CD4-positive, alpha-beta T cell treated with Interleukin-4 for 4 hours (primary cell): ENCODE results near the gene SPOP.
"Not testable (repeated sequence)": the region's sequence is repeated elsewhere in the genome, so short reads cannot be mapped to it uniquely, and the experiment has no call there.

ENCODE experiments used
- DNase-seq: peaks from one replicate; pipeline ENCODE4 v3.0.0-alpha.2; 2020

The SPOP gene

DNA sequence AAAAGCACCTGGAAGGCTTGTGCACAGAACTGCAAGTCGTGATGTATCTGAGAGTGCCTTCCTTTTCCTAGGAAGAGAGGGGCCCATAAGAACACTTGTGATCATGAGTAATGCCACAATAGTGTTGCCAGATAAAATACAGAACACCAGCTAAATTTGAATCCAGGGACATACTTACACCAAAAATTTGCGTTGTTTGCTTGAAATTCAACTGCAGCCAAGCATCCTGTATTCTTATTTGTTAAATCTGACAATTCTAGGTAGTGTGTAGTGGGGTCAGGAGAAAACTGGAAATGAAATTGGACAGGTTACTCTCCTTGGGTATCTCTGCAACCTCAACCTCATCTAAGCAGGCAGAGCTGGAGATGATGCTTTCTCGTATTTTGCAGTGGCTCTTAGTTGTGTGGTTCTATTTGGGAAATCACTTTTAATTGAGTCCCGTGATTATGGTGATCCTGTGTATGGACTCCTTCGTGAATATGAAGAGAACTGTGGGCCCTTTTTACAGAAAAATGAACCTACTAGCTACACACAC lies 17.9 kb upstream of the SPOP start:
- no peak for DNase-seq

DNA sequence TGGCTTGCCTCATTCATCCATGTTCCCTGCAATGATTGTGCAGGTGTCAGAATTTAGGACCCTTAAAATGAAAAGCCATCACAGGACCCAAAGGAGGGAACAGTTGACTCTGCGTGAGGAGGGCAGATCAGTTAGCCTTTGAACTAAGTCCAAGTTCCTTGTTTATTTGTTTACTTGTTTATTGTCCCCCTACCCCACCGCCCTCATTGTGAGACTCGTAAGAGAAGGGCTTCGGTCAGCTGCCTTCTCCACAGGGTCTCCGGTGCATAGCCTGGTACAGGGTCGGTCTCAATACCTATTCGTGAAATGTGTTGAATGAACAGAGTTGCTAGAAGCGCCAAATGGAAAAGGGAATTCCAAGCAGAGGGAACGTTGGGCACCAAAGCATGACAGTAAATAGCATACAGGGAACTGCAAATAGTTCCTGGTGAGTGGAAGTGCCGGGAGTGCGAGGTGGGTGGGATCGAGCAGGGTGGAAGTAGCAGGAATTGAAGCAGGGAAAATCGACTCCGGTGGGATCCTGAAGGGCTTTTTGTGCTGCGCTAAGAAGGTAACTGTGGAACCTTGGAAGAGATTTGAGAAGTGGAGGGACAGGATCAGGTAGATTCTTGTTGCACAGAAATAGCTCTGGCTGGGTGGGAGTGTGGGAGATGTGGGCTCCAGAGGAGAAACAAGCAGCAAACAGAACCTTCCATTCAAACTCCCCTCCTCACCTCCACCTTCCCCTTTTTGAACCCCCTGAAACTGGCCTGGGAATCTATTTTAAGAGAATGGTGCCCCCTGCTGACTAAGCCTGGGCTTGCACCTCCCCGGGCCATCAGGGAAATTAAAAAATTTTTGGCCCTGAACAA lies 17.2 kb upstream of the SPOP start:
- DNase-seq: peak; percentile 75

DNA sequence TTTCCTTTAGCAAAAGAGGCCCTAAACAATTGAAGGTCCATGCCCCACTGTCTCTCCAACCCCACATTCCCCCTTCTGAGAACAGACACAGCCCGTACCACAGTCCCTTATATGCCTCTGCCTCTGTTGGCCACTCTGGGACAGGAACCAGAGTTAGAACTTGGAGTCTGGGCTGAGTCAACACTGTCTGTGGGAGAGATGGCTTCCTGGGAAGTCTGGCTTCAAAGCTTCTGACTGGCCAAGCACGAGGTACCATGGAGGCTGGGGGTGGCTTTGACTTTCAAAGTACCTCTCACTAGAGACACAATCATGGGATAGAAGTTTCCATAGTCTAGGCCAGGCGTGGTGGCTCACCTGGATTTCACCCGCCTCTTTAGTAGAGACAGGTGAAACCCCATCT lies 14.9 kb upstream of the SPOP start:
- DNase-seq: no peak

DNA sequence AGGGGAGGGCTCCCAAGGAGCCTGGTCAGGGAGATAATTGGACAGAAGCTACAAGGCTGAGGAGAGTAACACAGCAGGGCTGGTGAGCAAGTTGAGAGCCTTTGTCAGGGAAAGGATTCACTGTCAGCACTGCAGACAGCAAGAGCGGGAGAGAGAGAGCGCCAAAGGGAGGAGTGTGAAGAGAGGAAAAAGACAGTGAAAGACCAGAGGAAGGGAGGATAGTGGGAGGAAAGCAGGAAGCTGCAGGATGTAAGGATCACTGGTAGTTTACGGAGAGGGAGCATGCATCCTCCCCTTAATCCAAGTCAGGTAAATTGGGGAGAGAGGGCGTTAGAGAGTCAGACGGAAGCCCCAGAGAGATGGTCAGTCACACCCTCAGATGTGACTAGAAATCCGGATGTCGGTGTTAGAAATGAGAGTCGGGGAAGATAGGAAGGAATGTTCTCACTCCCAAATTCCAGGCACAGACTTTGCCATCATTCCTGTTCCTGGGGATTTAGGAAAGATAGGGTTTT lies 13.8 kb upstream of the SPOP start:
- no peak for DNase-seq

DNA sequence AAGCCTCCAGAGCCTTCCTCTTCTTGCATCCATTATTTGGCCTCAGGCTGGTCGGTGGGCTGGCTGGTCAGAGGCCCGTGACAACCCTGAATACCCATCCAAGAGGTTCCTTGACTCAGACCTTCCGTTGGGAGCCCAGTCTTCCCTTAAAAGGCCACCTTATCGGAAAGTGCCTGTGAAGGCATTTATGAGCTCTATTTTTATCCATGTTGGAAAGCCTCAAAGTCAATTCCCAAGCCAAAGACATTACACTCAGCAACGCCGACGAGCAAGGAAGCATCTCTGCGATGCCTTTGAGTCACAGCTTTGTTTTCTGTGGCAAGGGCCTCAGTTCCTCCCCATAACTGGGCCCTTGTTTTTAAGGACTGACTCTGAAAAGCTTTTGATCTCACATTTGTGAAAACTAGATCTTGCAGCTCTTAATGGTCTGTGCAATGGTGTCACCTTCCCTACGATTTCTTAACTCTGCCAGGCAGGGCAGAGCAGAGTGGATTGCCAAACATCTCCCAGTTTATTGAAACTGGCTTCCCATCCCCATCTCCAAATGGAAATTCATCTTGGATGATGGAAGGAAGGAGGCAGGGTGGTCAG lies 13.3 kb upstream of the SPOP start:
- DNase-seq: no peak

DNA sequence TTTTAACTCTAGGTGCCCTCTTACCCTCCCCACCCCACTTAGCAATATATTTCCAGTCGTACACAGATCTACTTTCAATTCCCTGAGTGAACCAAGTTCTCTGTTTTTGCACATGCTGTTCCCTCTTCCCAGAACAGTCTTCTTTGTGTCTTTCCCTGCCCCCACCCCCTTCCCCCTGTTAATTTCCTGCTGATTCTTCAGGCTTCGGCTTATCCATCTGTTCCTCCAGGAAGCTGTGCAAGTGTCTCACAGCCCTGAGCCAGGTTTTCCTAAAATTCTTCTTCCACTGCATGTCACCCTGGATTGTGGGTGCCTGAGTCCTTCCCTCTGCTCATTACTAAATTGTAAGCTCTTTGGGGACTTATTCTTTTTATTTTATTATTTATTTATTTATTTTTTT lies 12.4 kb upstream of the SPOP start:
- no peak for DNase-seq

DNA sequence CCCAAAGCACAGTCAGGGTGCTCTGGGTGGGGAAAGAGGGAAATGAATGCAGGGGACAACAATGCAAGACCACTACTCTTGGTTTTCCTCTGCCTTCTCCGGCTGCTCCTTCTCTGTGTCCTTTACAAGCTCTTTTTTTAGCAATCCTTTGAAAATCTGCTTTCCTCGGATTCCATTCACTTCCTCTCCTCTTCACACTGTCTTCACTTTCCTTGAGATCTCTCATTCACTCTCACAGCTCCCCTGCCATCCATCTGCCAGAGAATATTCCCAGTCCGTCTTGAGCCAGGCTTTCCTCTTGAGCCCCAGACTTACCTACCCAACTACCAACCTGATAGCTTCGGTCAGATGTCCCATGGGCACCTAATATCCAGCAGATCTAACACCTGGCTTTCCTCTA lies 11.0 kb upstream of the SPOP start:
- DNase-seq: no peak

DNA sequence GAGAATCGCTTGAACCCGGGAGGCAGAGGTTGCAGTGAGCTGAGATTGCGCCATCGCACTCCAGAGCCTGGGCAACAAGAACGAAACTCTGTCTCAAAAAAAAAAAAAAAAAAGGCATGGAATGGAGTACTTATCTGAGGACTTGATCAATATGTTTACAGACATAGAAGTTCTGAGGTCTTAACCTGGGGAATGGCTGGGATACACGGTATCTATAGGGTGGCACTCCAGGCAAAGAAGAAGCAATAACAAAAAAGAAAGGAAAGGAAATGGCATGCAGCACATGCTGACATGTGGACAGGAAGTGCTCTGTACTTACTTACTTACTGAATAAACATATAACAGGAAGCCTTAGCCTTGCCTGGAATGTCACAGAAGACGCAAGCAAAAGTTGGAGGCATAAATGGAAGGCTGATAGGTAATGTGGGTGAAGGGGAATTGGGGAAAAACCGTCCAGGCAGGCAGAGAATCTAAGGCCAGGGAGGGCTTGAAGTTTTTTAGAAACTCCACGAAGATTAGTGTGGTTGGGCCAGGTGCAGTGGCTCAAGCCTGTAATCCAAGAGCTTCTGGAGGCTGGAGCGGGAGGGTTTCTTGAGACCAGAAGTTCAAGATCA lies 10.1 kb upstream of the SPOP start:
- peak; percentile 41 for DNase-seq

DNA sequence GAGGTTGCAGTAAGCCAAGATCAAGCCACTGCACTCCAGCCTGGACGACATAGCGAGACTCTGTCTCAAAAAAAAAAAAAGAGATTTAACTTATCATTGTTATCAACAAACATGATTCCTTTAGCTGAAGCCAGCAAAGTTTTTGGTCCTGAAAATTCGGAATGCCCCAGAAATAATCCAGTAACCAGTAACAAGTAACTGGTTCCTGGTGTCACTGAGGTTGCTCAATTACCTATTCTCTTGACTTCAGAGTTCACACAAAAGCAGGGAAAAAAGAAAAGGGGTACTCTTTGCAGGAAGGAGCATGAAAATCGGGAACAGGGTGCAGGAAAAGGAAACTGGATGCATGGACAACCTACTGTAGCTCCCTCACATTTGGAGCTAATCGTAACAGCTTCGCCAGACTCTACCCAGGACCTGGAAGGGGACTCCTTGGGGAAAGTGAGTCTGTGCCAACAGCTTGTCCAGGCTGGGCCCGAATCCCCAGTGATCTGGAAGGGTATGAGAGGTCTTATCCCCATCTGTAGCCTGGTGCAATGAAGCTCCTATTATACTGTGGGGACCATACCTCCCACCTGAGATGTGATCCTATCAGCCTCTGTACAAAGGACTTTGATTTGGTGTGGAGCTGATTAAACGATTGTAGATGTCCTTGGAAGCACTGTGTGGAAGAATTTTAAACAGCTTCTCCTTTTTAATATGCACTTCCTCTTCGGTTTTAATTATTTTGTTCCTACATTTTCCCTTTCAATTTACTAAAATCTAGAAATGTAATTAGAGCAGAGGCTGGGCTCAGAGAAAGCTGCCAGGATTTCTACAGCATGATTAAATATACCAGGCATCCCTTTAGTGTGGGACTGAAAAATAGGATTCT lies 3.4 kb upstream of the SPOP start:
- DNase-seq: no peak

DNA sequence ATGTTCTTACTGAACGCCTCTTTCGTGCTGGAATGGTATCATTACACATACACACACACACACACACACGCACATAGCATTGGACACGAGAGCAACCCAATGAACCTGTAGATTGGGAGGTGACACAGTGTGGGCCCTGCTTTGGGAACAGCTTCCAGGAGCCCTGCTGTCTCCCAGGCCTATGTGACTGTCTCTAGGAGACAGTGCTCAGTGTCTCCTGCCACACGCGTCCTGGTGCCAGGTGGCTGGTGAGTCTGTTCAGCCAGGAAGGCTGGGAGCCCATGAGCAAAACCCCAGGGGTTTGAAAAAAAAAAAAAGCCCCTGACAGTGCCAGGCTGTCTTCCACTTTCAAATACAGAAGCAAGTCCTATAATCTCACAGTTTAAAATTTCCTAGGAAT lies 2.4 kb upstream of the SPOP start:
- no peak for DNase-seq

DNA sequence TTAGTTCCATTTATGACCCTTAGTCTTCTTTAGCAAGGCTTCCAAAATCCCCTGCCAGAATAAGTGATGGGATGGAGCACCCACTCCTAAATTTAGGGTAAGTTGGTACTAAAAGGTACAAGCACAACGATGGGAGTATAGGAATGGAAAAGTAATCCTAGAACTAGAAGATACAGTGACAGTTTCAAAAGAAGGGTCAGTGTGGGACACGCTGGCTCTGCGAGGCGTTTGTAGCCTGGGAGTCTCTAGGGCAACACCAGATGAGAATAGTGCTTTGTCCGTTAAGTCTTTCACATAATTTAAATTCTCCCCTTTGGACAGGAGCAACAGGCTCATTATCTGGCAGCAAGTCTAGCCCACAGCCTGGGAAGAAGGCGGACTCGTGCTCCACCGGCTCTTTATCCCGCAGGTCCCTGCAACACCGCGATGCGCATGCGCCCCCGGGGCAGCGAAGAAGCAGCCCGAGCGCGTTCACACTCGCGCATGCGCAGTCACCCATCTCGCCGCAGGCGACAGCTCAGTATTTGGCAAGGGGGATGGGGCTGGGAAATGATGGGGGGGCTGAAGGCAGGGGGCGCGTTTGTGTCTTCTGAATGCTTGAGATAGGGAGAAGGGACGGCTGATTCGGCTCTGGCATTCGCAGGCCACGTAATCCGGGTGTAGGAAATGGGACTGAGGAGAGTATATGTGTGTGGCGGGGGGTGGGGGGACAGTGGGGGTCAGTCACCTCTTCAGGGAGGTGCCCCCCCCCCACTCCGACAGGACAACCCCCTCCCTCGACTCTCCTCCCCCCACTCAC lies 564 bp downstream of the SPOP start:
- peak; percentile 92 for DNase-seq

DNA sequence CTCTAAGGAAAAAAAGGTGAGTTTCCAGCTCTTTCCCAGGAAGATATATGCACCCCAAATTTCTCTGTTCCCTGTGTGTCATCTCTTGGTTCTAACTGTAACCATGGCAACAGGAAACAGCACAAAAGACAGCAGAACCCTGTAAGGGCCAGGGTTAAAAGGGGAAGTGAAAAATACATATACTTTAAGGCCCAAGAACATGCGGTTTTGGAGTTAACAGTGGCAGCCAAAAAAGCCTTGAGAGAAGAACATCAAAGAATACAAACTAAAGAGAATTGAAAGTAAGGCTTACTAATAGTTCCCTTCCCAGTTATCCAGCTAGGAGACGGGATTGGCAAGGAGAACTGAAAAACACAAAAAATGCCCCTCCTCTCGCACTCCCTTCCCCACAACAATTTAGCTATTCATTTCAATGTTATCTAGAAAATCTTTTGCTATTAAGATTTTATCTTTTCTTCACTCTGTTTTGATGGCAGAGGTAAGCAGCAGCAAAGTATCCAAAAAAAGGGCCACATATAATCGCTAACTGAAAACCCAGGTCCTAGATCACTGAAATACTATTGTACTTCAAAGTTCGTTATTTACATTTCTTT lies 1.5 kb downstream of the SPOP start:
- peak; percentile 92 for DNase-seq

DNA sequence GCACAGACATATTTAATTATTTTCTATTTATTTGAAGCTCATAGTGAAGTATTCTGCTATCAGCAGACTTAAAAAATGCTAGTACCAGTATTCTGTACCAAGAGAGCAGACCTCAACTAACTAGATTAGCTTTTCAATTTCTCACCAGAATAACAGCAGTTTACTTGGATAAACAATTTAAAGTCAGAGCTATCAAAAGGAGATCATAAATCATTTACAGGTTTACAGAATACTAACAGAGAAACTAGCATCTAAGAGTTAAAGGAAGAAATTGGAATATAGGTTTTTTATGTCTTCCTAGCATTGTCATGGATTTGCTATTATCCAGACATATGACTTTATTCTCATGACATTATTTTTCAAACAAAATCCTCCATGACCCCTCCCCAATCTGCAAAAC lies 3.4 kb downstream of the SPOP start:
- DNase-seq: no peak

DNA sequence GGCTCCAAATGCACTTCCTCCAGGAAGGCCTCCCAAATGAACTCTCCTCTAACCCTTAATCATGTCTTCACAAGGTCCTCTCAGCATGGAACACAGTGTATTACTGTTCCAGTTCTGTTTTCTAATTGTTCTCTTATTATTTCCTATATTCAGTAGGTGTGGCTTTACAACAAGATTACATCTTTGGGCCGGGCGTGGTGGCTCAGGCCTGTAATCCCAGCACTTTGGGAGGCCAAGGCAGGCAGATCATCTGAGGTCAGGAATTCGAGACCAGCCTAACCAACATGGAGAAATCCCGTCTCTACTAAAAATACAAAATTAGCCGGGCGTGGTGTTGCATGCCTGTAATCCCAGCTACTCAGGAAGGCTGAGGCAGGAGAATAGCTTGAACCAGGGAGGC lies 4.2 kb downstream of the SPOP start:
- not testable (repeated sequence) for DNase-seq

DNA sequence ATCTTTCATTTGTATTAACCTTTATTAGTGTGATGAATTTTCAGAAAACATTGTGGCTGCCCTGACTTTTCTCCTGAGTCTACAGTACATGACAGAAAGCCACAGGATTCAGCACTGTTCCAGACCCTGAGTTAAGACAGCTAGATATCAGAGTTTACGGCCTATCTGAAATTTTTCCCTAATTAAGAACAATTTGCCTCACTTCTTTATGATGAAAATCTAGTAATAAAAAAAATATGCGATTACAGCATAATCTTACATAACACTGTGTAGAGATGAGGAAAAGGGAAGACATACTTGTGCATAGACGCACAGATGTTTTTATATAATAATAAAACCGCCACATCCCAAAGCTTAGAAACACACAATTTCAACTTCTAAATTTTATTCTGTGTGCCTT lies 7.3 kb downstream of the SPOP start:
- no peak for DNase-seq

DNA sequence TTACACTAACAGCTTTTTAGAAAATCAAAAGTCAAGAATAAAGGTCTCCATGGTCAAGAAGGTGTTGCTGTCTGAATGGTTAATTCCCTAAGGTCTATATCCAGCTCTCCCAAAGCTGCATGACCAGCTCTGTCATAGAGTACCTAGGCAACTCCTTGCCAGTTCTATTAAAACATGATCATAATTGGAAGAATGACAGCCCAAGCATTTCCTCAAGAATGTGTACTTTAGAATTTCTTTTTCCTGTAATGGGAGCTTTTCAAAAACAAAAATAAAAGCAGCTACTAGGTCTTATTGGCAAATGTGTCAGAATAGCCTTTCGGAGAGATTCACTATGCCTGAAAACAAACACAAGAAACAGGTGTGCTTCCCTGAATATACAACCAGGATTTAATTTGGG lies 7.9 kb downstream of the SPOP start:
- DNase-seq: no peak

DNA sequence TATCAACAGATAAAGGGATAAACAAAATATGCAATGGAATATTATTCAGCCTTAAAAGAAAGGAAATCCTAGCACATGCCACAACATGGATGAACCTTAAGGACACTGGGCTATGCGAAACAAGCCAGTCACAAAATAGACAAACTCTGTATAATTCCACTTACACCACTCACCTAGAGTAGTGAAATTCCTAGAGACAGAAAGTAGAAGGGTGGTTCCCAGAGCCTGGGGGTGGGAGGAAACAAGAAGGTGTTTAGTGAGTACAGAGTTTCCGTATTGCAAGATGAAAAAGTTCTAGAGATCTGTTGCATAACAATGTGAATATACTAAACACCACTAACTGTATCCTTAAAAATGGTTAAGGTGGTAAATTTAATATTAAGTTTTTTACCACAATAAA lies 10.0 kb downstream of the SPOP start:
- DNase-seq: no peak

DNA sequence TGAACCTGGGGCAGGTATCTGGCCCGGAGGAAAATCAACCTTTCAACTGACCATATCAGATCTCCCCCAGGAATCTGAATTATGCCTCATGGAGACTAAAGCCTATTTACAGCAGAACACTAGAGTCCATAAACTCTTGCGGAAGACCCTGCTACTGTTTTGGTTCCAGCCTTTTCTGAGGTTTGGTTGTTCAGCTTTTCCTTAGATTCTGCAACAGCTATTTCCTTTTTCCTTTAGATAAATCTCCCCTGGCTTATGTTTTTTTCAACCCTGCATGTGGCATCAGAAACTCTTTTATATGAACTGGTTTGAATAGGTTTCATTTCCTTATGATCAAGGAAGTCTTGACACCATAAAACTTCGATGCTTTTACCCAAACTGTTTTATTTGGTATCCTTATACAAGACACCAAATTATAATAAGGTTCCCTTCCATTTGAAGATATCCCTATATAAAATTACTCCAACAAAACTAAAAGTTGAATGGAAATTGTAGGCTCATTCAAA lies 13.1 kb downstream of the SPOP start:
- no peak for DNase-seq

DNA sequence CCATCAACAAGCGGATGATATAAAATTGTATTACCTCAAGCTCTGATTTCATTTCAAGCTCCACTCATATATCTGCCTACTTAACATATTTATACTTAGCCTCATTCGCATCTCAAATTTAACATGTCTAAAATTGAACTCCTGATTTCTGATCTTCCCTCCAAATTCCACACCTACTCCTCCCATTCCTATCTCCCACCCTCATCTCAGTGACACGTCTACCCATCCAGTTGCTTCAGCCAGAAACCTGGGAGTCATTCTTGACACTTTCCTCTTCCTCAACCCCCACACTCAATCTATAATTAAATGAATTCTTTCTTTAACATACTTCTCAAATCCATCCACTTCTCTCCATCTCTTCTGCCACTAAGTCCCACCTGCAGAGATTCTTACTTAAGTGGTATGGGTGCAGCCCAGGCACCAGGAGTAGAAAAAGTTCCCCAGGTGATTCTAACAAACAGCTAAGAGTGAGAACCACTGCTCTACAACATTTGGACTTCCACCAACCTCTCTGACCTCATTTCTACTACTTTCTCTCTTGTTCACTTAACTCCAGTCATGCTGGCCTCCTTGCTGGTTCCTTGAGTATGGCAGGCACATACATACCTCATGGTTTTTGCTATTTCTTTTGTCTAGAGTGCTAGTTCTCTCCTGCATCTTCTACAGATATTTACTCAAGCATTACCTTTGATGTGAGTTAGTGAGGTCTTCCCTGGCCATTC lies 18.1 kb downstream of the SPOP start:
- no peak for DNase-seq

DNA sequence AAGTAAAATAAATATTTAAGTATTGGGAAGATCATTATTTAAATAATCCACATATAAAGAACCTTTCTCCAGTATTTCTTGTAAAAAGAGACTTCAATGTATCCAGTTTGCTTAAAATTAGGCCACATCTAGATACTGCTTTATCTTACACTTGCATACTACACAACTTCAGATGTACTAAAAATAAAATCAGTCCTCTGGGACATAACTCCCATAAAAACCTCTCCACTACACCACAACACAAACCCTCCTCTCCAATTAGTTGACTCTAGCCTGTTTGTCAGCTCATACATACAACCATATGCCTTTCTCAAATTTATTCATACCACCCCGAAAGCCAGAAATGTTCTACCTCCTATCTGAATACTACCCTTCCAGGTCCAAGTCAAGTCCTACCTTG lies 21.6 kb downstream of the SPOP start:
- no peak for DNase-seq

DNA sequence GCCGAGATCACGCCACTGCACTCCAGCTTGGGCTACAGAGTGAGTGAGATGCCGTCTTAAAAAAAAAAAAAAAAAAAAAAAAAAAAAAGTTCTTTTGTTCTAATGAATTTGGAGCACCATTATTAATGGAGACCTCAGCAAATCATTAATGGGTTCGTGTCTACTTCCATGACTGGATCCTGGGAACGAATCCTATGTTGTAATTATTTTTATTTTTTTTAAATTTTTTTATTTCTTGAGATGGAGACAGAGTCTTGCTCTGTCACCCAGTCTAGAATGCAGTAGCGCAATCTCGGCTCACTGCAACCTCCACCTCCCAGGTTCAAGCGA lies 30.7 kb downstream of the SPOP start:
- DNase-seq: no peak
